Spinal cord (tissue), 10 donors: Measurements from ENCODE around the gene NUBP1. TPM values are rescaled to one million over a fixed set of nuclear protein-coding genes. Genes with fewer than 3 reads are reported as not detected.
"Not testable (repeated sequence)": the region's sequence is repeated elsewhere in the genome, so short reads cannot be mapped to it uniquely, and the experiment has no call there.

Source experiments
- DNase-seq, 6 donors: peaks; one replicate each; pipeline versions ENCODE4 v3.0.0 to v3.0.0-alpha.2; 2013 to 2015; ENCODE audit warnings: low spot score in 6 of 6, low read depth in 4 of 6
- H3K27ac ChIP-seq: one replicate; pipeline ENCODE4 v1.5.1; 2013; ENCODE audit warnings: low read depth, low read length, control low read depth
- H3K27me3 ChIP-seq: one replicate; pipeline ENCODE4 v1.6.1; 2013; ENCODE audit warnings: low read length; ENCODE audit not compliant: control insufficient read depth, insufficient read depth
- H3K36me3 ChIP-seq: one replicate; pipeline ENCODE4 v1.6.1; 2013; ENCODE audit warnings: low read length; ENCODE audit not compliant: control insufficient read depth, insufficient read depth
- H3K4me1 ChIP-seq: one replicate; pipeline ENCODE4 v1.6.1; 2013; ENCODE audit warnings: low read length; ENCODE audit not compliant: control insufficient read depth, insufficient read depth
- H3K4me3 ChIP-seq: one replicate; pipeline ENCODE4 v1.5.1; 2013; ENCODE audit warnings: low read depth, low read length, control low read depth
- H3K9me3 ChIP-seq: one replicate; pipeline ENCODE4 v1.6.1; 2013; ENCODE audit warnings: low read length; ENCODE audit not compliant: control insufficient read depth, insufficient read depth
- WGBS: methylation state at CpG from one replicate; pipeline ENCODE4 v1.1.5; 2013; ENCODE audit warnings: missing lambda C conversion rate; ENCODE audit not compliant: insufficient coverage; 5-methylcytosine and 5-hydroxymethylcytosine counted together
- polyA plus RNA-seq, 2 donors: library from polyadenylated mRNA; unstranded; fragments of 120-200 nt; gene quantifications; one replicate each; pipeline ENCODE4 v1.2.1, GENCODE V29; 2013; ENCODE audit not compliant: insufficient read length in 2 of 2
- total RNA-seq, 2 donors: library from RNA; depleted of rRNA in 1 of 2; stranded (reverse); fragments of 120-200 nt in 1 of 2; fragments of >200 nt in 1 of 2; gene quantifications; one replicate each; pipeline versions ENCODE4 v1.2.3 to v1.2.4, GENCODE V29; 2013 to 2014
- donor health status: healthy.

Gene NUBP1
- total and polyA plus RNA-seq, 4 donors, result 13.1 to 34.2 (median 27.7) TPM

DNA sequence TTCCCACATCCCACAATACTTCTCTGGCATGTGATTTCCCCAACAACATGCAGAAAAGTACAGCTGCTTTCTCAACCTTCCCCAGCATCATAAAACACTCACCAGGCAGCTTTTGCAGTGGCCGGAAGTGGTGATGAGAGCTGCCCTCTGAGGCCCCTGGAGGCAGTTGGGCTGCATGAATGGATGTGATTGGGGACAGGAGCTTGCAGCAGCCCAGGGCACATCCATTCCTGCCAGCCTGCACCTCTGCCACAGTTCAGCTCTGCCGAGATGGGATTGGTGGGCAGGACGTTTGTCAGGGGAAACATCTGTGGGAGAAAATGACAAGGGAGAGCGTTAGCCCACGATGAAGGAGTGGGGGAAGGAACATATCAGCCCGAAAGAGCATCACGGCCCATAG lies 19.8 kb downstream of the NUBP1 start:
- no peak for DNase-seq
- no peaks in the 10 kb centered on the region for H3K4me1 ChIP-seq
- H3K4me3 ChIP-seq, result no peak overlapping the region
- H3K27ac ChIP-seq, result no peak overlapping the region
- 96% methylated on average over 6 of the region's 7 CpGs for WGBS
- peaks cover 90% of the 10 kb centered on the region for H3K36me3 ChIP-seq
- H3K27me3 ChIP-seq, result no peaks in the 10 kb centered on the region
- no peaks in the 10 kb centered on the region for H3K9me3 ChIP-seq

DNA sequence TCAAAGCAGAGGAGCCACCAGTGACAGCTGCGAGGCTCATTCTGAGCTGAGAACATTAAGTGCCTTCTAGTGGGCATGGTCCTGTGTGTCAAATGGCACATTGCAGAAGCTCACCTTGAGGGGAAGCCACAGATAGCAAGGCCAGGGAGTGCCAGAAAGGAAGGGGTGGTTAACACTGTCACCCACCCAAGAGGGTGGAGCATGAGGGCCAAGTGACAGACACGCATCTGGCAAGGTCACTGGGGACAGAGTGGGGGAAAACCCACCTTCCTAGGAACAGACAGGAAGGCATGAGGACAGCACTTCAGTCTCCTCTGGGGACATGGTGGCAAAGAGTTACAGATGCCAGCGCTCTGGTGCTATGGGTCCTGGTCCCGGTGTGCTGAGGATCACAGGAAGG lies 22.1 kb downstream of the NUBP1 start:
- Histone ChIP-seq H3K9me3 (no peaks in the 10 kb centered on the region), H3K4me1 (peaks cover 5% of the 10 kb centered on the region), H3K27me3 (no peaks in the 10 kb centered on the region), H3K36me3 (peaks cover 87% of the 10 kb centered on the region), H3K4me3 (no peak overlapping the region), H3K27ac (no peak overlapping the region)
- DNase-seq, result no peak
- WGBS, result 92% methylated on average over 4 of the region's 4 CpGs

DNA sequence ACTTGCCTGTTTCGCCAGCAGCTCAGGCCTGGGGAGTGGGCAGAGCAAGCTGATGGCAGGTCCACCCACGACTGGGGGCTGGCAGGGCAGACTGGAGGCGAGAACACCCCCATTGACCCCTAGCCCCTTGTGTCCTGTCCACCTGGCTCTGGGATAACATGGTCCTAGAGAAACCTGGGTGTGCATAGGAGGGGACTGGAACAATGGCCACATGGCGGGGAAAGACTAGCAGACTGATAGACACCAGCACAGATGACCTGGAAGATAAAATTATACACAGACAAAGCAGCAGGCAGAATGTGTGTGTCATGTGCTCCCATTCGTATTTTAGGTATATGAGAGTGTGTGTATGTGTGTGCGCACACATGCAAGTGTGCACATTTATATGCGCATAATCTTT lies 23.5 kb downstream of the NUBP1 start:
- 92% methylated on average over 5 of the region's 7 CpGs for WGBS
- peaks cover 5% of the 10 kb centered on the region for H3K4me1 ChIP-seq
- no peak for DNase-seq
- no peaks in the 10 kb centered on the region for H3K9me3 ChIP-seq
- H3K4me3 ChIP-seq, result no peak overlapping the region
- H3K27ac ChIP-seq, result no peak overlapping the region
- peaks cover 83% of the 10 kb centered on the region for H3K36me3 ChIP-seq
- no peaks in the 10 kb centered on the region for H3K27me3 ChIP-seq

DNA sequence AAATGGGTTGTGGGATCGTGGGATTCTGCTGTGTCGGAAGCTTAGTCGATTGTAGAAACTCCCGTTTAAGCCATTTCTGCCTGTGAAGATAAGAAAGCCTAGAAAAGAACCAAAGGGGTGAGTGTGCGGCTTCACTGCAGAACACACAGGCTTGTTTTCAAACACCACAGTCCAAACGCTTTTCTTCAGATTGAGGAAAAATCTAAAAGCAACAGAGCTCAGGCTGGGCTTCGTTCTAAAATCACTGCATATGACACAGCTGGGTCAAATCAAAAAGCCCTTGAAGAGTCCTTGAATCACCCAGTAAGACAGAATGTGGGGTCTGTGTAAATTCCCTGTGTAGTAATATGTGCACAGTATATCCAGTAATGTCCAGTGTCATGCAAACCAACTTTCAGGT lies 25.7 kb downstream of the NUBP1 start:
- Histone ChIP-seq H3K4me3 (no peak overlapping the region), H3K36me3 (peaks cover 79% of the 10 kb centered on the region), H3K4me1 (peaks cover 5% of the 10 kb centered on the region), H3K27me3 (no peaks in the 10 kb centered on the region), H3K27ac (no peak overlapping the region), H3K9me3 (no peaks in the 10 kb centered on the region)
- DNase-seq, result peak in 1 of 6 donors; percentile 44
- whole genome bisulfite sequencing, result 82% methylated on average over 5 of the region's 7 CpGs

DNA sequence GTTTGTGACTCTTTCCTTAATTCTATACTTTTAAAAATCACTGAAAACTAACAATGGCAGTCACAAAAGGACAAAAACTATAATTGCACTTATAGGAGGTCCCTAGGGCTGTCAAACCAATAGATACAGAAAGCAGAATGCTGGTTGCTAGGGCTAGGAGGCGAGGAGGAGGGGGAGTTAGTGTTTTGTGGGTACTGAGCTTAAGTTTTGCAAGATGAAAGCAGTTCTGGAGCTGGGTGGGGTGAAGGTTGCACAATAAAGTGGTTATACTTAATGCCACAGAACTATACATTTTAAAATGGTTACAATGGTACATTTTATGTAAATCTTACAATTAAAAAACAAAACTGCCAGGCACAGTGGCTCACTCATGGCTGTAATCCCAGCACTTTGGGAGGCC lies 27.3 kb downstream of the NUBP1 start:
- Histone ChIP-seq H3K9me3 (no peaks in the 10 kb centered on the region), H3K4me1 (peaks cover 5% of the 10 kb centered on the region), H3K27me3 (no peaks in the 10 kb centered on the region), H3K27ac (no peak overlapping the region), H3K36me3 (peaks cover 69% of the 10 kb centered on the region), H3K4me3 (no peak overlapping the region)
- no CpG with 5 or more reads among the region's 1 CpG for WGBS
- no peak for DNase-seq

DNA sequence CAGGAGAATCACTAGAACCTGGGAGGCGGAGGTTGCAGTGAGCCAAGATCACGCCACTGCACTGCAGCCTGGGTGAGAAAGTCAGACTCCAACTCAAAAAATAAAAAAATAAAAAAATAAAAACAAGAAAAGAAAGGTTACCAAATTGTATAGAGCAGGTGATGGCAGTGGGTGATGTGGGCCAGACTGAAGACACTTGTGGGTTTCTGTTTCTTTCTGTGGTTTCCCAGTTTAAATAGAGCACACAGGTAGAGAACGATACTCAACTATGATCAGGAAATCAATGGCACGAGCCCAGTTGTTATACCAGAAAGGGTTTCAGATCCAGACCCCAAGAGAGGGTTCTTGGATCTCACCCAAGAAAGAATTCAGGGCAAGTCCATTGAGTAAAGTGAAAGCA lies 32.6 kb downstream of the NUBP1 start:
- WGBS, result 94% methylated on average over 2 of the region's 4 CpGs
- H3K27me3 ChIP-seq, result no peaks in the 10 kb centered on the region
- DNase-seq, result no peak
- peaks cover 24% of the 10 kb centered on the region for H3K36me3 ChIP-seq
- H3K4me3 ChIP-seq, result no peak overlapping the region
- no peaks in the 10 kb centered on the region for H3K4me1 ChIP-seq
- H3K9me3 ChIP-seq, result no peaks in the 10 kb centered on the region
- no peak overlapping the region for H3K27ac ChIP-seq

GRCh38 chr16:10776923-10777322 lies 33.3 kb downstream of the NUBP1 start:
- H3K4me1 ChIP-seq, H3K4me3 ChIP-seq, H3K9me3 ChIP-seq, DNase-seq, H3K27me3 ChIP-seq, H3K27ac ChIP-seq: not testable (repeated sequence)
- peaks cover 21% of the 10 kb centered on the region for H3K36me3 ChIP-seq
- 56% methylated on average over 4 of the region's 6 CpGs for WGBS

DNA sequence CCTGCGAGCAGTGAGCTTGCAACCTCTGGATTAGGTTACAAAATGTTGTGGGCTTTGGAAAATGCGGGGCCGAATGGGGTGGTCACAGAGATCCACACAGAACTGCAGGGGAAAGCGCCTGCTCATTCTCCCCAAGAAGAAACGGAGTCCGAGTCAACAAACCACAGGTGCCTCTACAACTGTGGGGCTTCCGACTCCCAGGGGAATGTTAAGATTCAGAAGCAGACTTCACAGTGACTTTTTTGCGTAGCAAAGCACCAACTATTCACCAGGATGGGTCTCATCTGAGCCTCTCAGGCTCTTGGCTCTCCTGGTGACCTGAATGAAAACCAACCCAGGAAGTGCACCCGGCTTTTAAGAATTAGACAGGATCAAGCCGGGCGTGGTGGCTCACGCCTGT lies 33.7 kb downstream of the NUBP1 start:
- no peaks in the 10 kb centered on the region for H3K27me3 ChIP-seq
- no peak overlapping the region for H3K27ac ChIP-seq
- no peaks in the 10 kb centered on the region for H3K4me1 ChIP-seq
- no peaks in the 10 kb centered on the region for H3K9me3 ChIP-seq
- WGBS, result 91% methylated on average over 11 of the region's 12 CpGs
- H3K36me3 ChIP-seq, result peaks cover 17% of the 10 kb centered on the region
- DNase-seq, result no peak
- H3K4me3 ChIP-seq, result no peak overlapping the region

DNA sequence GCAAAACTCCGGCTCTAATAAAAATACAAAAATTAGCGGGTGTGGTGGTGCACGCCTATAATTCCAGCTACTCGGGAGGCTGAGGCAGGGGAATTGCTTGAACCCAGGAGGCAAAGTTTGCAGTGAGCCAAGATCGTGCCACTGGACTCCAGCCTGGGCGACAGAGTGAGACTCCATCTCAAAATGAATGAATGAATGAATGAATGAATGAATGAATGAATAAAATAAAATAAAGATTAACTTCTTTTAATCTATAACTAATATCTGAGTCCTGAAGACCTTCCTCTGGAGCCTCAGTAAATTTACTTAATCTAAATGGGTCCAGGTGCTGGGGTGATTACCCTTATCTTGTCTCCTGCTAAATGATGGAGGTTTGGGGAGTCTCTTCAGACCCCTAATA lies 36.3 kb downstream of the NUBP1 start:
- H3K9me3 ChIP-seq, DNase-seq, H3K27ac ChIP-seq, H3K4me3 ChIP-seq, H3K36me3 ChIP-seq, H3K27me3 ChIP-seq, H3K4me1 ChIP-seq: not testable (repeated sequence)
- 100% methylated on average over 3 of the region's 6 CpGs for WGBS

DNA sequence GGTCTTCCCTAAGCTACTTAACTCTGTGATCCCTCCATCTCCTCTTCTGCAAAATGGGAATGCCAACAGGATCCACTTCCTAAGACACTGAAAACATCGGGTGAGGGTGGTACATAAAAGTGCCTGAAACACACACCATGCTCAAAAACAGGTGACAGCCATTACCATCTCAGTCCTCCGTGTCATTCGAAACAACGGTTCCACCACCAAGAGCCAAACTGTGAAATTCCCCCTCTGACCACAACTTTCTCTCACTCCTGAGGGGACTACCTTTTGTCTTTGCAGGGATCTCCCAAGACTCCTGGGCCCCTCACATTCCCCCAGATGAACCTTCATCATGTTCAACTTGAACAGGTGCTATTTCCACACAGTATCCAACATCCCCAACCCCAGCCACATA lies 37.0 kb downstream of the NUBP1 start:
- Histone ChIP-seq H3K36me3 (no peaks in the 10 kb centered on the region), H3K4me3 (no peak overlapping the region), H3K27ac (no peak overlapping the region), H3K27me3 (no peaks in the 10 kb centered on the region), H3K9me3 (no peaks in the 10 kb centered on the region), H3K4me1 (no peaks in the 10 kb centered on the region)
- WGBS, result 89% methylated on average over 4 of the region's 4 CpGs
- no peak for DNase-seq
